Raji (cell line): ENCODE results near the gene PAK2.
A peak's percentile ranks its signal among the peaks of the same experiment; 100 is the strongest.

Experiments
- POLR2A ChIP-seq: IDR thresholded peaks from 2 replicates; pipeline ENCODE4 v1.6.1; 2011; ENCODE audit warnings: low read depth, low read length, control low read depth; ENCODE audit not compliant: insufficient read depth

PAK2 gene

DNA sequence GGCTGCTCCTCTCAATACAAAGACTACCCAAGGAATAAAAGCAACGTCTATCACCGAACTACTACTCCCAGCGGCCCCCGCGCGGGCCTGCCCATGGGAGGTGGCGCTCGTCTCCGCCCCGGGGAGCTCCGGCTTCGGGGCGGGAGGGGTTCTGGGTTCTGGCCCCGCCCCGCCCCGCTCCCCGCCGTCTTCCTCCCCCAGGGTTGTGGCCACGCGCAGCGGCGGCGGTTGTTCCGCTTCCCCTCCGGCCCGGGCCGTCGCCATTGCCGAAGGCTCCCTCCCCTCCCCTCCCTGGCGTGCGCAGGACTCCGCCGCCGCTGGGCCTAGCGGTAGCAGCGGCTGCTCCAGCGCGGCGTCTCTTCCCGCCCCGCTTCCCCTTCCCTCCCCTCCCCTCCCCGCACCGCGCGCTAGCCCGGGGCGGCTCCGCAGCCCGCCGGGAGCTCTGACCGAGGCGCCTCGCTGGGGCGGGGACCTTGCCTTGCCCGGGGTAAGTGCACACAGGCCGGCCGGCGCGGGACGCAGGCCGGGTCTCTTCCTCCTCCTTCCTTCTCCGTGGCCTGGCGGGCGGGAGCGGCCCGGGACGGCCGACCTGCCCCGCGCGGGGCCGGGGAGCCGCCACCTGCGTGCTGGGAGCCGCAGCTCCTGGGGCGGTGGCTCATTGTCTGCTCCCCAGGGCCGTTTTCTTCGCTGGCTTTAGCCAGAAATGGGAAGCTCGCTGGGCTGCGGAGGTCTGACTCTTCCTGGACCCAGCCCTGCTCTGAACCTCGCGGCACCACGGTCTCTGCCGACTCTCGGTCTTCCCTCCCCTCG is at the start of gene PAK2:
Gene PAK2 (plus strand): TSS at position 187 of the 810 bp plus-strand sequence. CDS start 42,790 bp downstream, outside the sequence.
- TF ChIP-seq POLR2A, result peak; percentile 71

DNA sequence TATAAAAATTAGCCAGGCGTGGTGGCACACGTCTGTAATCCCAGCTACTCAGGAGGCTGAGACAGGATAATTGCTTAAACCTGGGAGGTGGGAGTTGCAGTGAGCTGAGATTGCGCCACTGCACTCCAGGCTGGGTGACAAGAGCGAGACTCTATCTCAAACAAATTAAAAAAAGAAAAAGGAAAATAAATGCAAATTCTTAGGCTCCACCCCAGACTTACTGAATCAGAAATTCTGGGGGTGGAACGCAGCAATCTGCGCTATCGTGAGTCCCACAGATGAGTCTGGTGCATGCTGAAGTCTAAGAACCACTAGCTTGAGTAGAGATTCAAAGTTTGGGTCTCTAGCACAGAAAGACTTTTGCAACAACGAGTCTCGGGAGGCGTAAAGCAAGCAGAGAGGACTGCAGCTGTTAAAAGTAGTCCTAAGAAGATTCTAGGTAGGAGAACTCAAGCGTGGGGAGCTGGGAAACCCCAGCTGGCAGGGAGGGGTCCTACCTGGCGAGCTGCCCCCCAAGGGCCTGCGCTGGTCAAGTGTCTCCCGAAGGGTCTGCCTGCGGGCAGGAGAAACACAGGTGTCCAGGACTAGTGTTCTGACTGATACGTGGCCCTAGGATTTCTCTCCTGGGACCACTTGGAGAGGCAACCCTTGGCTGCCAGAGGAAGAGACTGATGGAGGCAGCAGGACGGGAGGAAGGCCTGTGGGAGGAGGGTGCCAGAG is 49.6 kb upstream of the PAK2 start:
- no peak for TF ChIP-seq POLR2A

DNA sequence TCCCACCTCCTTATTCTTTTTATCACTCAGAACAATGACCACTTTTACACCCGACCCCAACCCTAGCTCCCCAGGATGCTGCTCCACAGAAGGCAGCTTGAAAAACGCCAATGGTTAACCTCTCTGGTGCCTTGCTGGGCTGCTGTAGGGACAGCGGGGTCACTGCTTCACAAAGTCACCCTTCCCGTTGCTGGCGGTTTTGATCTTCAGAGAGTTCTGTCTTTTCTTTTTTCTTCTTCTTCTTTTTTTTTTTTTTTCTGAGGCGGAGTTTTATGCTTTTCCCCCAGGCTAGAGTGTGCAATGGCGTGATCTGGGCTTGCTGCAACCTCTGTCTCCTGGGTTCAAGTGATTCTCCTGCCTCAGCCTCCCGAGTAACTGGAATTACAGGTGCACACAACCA is 48.3 kb upstream of the PAK2 start:
- TF ChIP-seq POLR2A, result no peak

DNA sequence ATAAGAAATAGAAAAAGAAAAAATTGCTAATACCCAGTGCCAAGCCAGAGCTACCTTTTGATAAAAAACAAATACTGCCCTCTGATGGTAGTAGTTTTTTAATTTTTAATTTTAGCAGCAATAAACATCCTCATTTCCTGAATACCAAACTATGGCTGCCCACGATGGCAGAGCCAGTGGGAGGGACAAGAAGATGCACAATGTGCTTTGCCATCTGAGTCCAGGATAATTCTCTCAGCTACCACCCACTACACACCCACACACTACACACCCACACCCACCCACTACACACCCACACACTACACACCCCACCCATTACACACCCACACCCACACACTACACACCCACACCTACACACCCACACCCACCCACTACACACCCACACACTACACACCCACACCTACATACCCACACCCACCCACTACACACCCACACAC is 45.4 kb upstream of the PAK2 start:
- no peak for TF ChIP-seq POLR2A

DNA sequence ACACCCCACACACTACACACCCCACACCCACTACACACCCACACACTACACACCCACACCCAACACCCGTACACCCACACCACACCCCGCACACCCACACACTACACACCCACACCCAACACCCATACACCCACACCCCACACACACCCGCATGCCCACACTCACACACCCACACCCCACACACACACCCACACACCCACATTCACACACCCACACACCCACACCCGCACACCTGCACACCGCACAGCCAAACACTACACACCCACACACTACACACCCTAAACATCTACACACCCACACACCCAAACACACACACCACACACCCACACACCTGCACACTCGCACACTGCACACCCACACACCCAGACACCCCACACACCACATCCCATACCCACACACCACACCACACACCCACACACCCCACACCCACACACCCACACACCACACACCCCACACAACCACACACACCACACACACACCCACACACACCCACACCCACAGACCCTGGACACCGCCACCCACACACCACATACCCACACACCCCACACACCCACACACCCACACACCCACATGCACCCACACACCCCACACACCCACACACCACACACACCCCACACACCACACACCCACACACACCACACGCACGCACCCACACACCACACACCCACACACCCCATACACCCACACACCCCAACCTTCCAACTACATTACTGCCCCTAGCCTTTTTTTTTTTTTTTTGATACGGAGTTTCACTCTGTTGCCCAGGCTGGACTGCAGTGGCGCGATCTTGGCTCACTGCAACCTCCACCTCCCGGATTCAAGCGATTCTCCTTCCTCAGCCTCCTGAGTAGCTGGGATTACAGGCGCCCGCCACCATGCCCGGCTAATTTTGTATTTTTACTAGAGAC is 44.5 kb upstream of the PAK2 start:
- no peak for TF ChIP-seq POLR2A

DNA sequence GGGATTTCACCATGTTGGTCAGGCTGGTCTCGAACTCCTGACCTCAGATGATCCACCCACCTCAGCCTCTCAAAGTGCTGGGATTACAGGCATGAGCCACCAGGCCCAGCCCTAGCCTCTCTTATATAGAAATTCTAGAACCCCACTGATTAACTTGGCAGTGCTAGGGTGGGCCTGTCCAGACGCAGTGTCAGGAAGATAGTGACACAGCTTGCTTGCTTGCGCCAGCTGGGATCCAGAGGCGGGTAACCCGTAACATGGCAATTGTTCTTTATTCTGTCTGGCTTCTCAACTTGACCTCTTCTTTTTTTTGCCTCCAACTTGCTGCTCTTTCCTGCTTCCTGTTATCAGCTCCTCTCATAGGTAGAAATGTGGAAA is 43.8 kb upstream of the PAK2 start:
- TF ChIP-seq POLR2A, result no peak

DNA sequence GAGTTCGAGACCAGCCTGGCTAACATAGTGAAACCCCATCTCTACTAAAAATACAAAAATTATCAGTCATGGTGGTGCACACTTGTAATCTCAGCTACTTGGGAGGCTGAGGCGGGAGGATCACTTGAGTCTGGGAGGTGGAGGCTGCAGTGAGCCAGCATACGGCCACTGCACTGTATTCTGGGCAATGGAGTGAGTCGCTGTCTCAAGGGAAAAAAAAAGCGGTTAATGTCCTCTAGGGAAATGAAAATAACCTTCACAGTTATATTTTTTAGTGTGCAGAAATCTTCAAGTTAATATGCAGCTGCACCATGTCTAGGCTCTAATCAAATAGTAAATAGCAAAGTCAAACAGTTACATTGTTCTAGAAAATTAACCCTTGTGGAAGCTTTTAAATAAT is 42.4 kb upstream of the PAK2 start:
- no peak for TF ChIP-seq POLR2A

DNA sequence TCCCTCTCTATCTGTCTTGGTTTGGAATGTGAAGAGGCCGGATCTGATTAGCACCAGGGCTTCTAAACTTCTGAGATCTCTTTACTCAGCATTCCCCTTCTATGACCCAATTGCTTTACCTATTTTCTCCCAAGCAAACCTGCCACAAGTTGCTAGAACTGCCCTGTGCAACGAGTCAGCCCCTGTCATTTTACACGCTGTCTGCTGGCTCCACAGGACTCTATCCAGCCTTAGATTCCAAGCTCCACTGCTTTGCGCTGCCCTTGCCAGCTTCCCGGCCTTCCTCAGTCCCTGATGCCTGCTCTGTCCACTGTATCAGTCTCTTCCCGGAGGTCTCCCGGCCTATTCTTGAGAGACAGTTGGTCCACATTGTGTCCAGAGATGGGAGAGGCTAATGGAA is 39.9 kb upstream of the PAK2 start:
- no peak for TF ChIP-seq POLR2A

DNA sequence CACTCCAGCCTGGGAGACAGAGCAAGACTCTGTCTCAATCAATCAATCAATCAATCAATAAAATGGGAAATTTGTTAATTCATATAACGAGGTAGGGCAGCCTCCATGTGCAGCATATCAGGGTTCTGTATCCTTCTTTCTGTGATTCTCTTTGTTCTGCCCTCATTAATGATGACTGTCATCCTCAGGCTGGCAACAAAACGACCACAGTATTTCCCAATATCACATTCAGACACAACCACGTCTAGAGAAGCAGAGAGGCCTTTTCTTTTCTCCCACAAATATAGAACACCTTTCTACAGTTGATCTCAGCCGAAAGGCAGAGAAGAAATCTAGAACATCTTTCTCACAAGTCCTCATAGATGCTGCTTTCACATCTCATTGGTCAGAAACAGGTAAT is 38.9 kb upstream of the PAK2 start:
- TF ChIP-seq POLR2A, result no peak

DNA sequence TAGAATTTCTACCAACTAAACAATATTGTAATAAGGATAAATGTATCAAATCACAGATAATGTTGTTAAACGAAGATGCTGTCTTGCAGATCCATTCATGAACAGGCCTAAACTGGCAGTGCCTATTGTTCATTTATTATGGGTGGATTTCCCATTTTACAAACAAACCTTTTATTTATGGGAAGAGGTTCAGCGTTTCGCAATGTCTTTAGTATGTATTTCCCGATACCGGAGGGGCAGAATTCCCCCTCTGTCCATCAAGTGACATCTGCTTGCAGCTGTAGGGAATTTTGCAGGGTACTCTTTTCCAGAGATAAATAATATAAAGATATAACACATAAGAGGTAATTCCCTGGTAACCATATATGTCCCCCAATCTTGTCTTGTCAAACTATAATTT is 33.3 kb upstream of the PAK2 start:
- TF ChIP-seq POLR2A, result no peak

DNA sequence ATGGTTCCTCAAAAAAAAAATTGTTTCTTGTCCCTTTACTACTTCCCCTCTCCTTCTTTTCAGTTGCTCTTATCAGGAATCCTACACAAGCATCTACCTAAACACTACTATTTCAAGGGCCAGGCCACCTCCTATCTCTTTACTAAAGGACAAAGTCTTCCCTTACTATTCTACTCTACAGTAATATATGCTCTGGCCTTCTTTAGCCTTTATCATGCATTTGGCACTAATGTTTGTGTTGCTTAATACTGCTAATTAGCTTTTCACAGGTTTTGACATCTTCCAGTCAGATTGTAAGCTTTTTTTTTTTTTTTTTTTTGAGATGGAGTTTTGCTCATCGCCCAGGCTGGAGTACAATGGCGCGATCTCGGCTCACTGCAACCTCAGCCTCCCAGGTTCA is 32.9 kb upstream of the PAK2 start:
- TF ChIP-seq POLR2A, result no peak

DNA sequence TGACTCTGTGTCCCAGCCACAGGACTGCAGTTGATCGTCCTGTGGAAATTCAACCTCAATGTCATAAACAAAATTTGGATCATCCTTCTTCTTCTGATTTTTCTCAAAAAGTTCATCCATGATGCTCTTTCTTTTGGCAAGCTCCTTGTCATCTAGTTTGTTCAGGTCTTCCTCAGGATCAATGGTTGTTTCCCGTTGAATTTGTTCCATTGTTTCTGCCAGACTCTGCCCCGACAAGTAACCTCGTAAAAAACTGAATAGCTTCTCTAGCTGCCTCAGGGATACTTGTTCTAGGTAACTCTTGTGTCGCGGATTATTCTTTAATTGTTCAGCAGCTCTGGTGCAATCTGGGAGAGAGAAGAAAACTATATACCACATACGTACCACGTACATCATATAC is 32.1 kb upstream of the PAK2 start:
- TF ChIP-seq POLR2A, result no peak

DNA sequence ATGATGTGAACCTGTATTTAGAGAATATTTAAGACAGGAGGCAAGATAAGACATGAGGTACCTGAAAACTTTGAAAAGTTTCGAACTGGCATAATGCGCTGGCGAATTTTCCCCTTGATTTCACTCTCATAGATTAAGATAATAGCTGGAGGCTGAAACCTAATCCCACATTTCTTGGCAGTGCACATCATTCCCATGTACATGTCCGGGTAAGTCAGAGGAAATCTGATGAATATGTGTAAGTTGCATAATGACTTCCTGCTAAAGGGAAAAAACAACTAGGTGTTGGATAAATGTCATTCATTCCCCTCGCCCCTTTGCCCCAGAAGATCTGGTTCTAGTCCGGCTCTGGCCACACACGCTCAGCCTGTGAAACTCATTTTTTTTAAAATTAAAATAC is 31.2 kb upstream of the PAK2 start:
- no peak for TF ChIP-seq POLR2A

DNA sequence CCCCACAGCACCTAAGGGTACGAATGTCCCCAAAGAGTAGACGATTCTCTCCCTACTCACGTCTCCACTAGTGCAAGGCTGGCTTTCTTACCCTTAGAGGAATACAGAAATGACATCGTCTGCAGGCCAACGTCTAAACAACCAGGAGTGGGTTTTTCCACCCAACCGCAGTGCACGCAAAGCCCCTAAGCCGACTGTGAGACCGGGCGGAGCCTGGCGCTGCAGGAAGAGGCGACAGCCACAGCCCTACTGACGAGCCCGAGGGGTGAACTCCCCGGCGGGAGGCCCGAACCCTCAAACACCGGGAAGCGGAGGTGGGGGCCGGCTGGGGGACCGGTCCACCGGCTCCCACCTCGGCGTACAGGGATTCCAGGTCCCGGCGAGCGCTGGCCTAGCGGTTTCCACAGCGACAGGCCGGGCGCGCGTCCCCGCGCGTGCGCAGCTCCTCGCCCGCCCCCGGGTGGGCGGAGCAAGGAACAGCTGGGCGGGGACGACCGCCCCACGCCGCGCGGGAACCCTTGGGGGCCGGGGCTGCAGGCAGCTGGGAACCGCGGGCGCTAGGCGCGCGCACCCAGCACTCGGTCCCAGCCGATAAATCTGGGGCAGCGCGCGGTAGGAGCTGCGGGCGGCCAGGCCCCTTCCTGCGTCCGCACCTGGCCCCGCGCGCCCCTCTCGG is 27.7 kb upstream of the PAK2 start, which contains the start of the genes CEP19 and PIGX:
Gene CEP19 (minus strand): TSS at position 413 of the 676 bp plus-strand sequence. CDS start 3,593 bp downstream, outside the sequence.
Gene PIGX (plus strand): TSS at position 540 of the 676 bp plus-strand sequence.
- TF ChIP-seq POLR2A, result peak; percentile 90

DNA sequence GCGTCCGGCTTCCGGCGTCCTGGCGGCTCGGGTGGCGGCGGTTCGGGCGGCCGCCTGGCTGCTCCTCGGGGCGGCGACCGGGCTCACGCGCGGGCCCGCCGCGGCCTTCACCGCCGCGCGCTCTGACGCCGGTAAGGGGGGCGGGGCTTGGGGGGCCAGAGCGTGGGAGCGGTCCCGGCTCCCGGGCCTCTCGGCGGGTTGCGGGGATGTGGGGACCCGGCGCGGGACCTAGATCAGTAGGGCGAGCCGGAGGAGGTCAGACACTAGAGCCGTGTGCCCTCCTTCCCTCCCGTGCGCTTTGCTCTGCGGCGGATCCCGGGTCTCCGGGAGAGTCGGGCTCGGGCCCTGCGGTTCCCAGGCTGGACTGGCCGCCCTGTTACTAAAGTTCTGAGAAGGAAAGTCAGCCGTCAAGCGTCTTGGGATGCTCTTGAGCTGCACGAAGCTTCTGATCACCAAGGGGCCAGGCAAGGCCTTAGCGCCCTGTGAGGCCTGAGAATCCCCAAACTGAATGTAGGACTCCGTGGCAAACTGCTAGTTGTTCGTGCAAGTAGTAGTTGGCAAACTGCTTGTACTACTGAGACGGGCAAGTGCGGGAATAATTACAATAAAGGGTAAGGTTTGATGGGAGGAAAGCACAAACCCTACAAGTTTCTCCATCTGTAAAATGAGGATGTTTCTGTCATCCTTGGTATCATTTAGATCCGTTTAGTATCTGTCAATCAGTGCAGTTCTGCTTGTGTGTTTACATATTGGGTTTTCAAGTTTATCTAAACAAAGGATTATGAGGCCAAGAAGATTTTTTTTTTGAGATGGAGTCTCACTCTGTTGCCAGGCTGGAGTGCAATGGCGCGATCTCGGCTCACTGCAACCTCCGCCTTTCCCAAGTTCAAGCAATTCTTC is 26.9 kb upstream of the PAK2 start:
- no peak for TF ChIP-seq POLR2A
